K562 (cell line): Measurements from ENCODE around the gene VGLL2. TPM values are rescaled to one million over a fixed set of nuclear protein-coding genes. Genes with fewer than 3 reads are reported as not detected.

Experiments
- ATAC-seq: fragments of 200-7000 bp; cut with Tn5 transposase; 3 replicates; pipeline ENCODE4 v1.9.1; 2020; ENCODE audit warnings: moderate library complexity
- BruUV-seq: library from RNA; stranded (reverse); fragments of 400-500 nt; replicated peaks from 2 replicates; lab custom pipeline; 2021; lab: Mats Ljungman, UMichigan
- CTCF ChIA-PET: fragments of 300-600 bp; formaldehyde crosslinking; extraction: SDS; loops from one replicate; lab custom pipeline; 2021; ENCODE audit warnings: low intra/inter-chr PET ratio; lab: Yijun Ruan, JAX
- POLR2A ChIA-PET: fragments of 300-600, 350-650 bp; sonication (Branson Sonifier 250); formaldehyde crosslinking; extraction: SDS; loops from one replicate; lab custom pipeline; 2021; ENCODE audit warnings: antibody characterized with exemption, inconsistent platforms; lab: Yijun Ruan, JAX
- DNase-seq, 4 experiments: peaks; one replicate each; pipeline versions ENCODE4 v3.0.0 to v3.0.0-alpha.2; 2011 to 2018; ENCODE audit warnings: low spot score in 3 of 4, mixed read lengths in 3 of 4; ENCODE audit errors: extremely low read depth in 1 of 4
- FAIRE-seq: peaks from 2 replicates; lab custom pipeline; 2011; peaks lifted over from hg19 to GRCh38; lab: Jason Lieb, UNC
- H2AFZ ChIP-seq: 2 replicates; pipeline ENCODE4 v1.6.0; 2011; ENCODE audit warnings: low read depth, low read length, control low read depth, inconsistent platforms
- H3K27ac ChIP-seq: fragments of 200-600 bp; 3 replicates; pipeline ENCODE4 v1.8.0; 2011; ENCODE audit warnings: low read depth, mild to moderate bottlenecking, control low read depth, inconsistent platforms, low read length, moderate library complexity, mixed read lengths; ENCODE audit errors: extremely low read depth
- H3K27me3 ChIP-seq, 2 experiments: fragments of 300-600 bp in 1 of 2; 2 replicates in 1 of 2; 3 replicates in 1 of 2; pipeline versions ENCODE4 v1.6.0 to v1.8.0; 2011; ENCODE audit warnings: inconsistent platforms in 2 of 2, low read length in 2 of 2, mild to moderate bottlenecking in 1 of 2, mixed read lengths in 1 of 2, moderate library complexity in 1 of 2; ENCODE audit not compliant: control insufficient read depth in 2 of 2, insufficient read depth in 2 of 2
- H3K36me3 ChIP-seq: fragments of 300-600 bp; 3 replicates; pipeline ENCODE4 v1.8.0; 2011; ENCODE audit warnings: mild to moderate bottlenecking, low read length, inconsistent platforms; ENCODE audit not compliant: control insufficient read depth, insufficient read depth
- H3K4me1 ChIP-seq, 2 experiments: fragments of 200-600 bp in 1 of 2; replicated peaks in 1 of 2; 2 replicates in 1 of 2; 3 replicates in 1 of 2; pipeline versions ENCODE4 v1.5.1 to v1.8.0; 2011; ENCODE audit warnings: inconsistent platforms in 2 of 2, low read length in 2 of 2, mild to moderate bottlenecking in 1 of 2, mixed read lengths in 1 of 2, moderate library complexity in 1 of 2; ENCODE audit not compliant: control insufficient read depth in 2 of 2, insufficient read depth in 2 of 2
- H3K4me2 ChIP-seq: 2 replicates; pipeline ENCODE4 v1.6.1; 2011; ENCODE audit warnings: low read length, control low read depth, inconsistent platforms, mixed read lengths; ENCODE audit not compliant: insufficient read depth
- H3K4me3 ChIP-seq: fragments of 200-600 bp; sonication (generic), shearing (Covaris generic); 2 replicates; pipeline ENCODE4 v1.5.1; 2016; ENCODE audit warnings: control low read depth, inconsistent platforms
- H3K79me2 ChIP-seq: fragments of 200-600 bp; 3 replicates; pipeline ENCODE4 v1.8.0; 2011; ENCODE audit warnings: low read length, inconsistent platforms; ENCODE audit not compliant: control insufficient read depth, insufficient read depth
- H3K9ac ChIP-seq, 2 experiments: 2 replicates each; pipeline versions ENCODE4 v1.6.0 to v1.6.1; 2011; ENCODE audit warnings: low read depth in 2 of 2, low read length in 2 of 2, control low read depth in 1 of 2, inconsistent platforms in 1 of 2, mild to moderate bottlenecking in 1 of 2, mixed read lengths in 1 of 2; ENCODE audit not compliant: insufficient read depth in 1 of 2
- H3K9me1 ChIP-seq: one replicate; pipeline ENCODE4 v1.6.0; 2011; ENCODE audit warnings: inconsistent platforms, mild to moderate bottlenecking, low read length, moderate library complexity; ENCODE audit not compliant: control insufficient read depth, insufficient read depth
- H3K9me3 ChIP-seq: replicated peaks from 2 replicates; pipeline ENCODE4 v1.5.1; 2011; ENCODE audit warnings: low read depth, low read length, inconsistent platforms; ENCODE audit not compliant: control insufficient read depth, insufficient read depth
- H4K20me1 ChIP-seq: replicated peaks from 2 replicates; pipeline ENCODE4 v1.6.1; 2011; ENCODE audit warnings: low read length, inconsistent platforms, mixed read lengths; ENCODE audit not compliant: control insufficient read depth, insufficient read depth
- AFF4 ChIP-seq: sonication (generic); formaldehyde crosslinking; IDR thresholded peaks from 2 replicates; pipeline ENCODE4 v1.8.0; 2023; ENCODE audit warnings: mild to moderate bottlenecking, missing genetic modification reagents
- FOXM1 ChIP-seq, 2 experiments: fragments of 450-650 bp in 1 of 2; sonication (generic) in 1 of 2; formaldehyde crosslinking in 1 of 2; IDR thresholded peaks; 2 replicates each; pipeline versions ENCODE4 v1.6.1 to v1.9.0; 2017 to 2022; ENCODE audit warnings: low read depth in 2 of 2, mild to moderate bottlenecking in 2 of 2, missing genetic modification reagents in 1 of 2, moderate library complexity in 1 of 2
- FOXP4 ChIP-seq: sonication (generic); formaldehyde crosslinking; IDR thresholded peaks from 2 replicates; pipeline ENCODE4 v1.8.0; 2022; ENCODE audit warnings: mild to moderate bottlenecking, missing genetic modification reagents, borderline replicate concordance
- HNRNPLL ChIP-seq: fragments of 200-400 bp; formaldehyde crosslinking; IDR thresholded peaks from 2 replicates; pipeline ENCODE4 v1.6.1; 2017; ENCODE audit warnings: low read length, low read depth, mild to moderate bottlenecking; ENCODE audit not compliant: poor library complexity, severe bottlenecking
- KAT7 ChIP-seq: sonication (generic); formaldehyde crosslinking; IDR thresholded peaks from 2 replicates; pipeline ENCODE4 v1.8.0; 2022; ENCODE audit warnings: missing genetic modification reagents, mild to moderate bottlenecking, borderline replicate concordance
- RBM14 ChIP-seq: fragments of 200-400 bp; formaldehyde crosslinking; IDR thresholded peaks from 2 replicates; pipeline ENCODE4 v1.6.1; 2018; ENCODE audit warnings: low read depth, mild to moderate bottlenecking, low read length, moderate library complexity, borderline replicate concordance; ENCODE audit not compliant: insufficient read depth
- TFAP4 ChIP-seq: sonication (generic); formaldehyde crosslinking; IDR thresholded peaks from 2 replicates; pipeline ENCODE4 v1.8.0; 2022; ENCODE audit warnings: missing genetic modification reagents, mild to moderate bottlenecking, moderate library complexity, borderline replicate concordance
- ZBTB26 ChIP-seq: fragments of 450-650 bp; formaldehyde crosslinking; IDR thresholded peaks from 2 replicates; pipeline ENCODE4 v1.4.0; 2022; ENCODE audit warnings: missing genetic modification characterization
- ZKSCAN8 ChIP-seq: fragments of 200-800 bp; sonication (Bioruptor generic); IDR thresholded peaks from 2 replicates; pipeline ENCODE4 v1.6.1; 2016; ENCODE audit warnings: missing genetic modification characterization, missing compliant biosample characterization
- ZNF184 ChIP-seq: sonication (generic); formaldehyde crosslinking; IDR thresholded peaks from 2 replicates; pipeline ENCODE4 v1.5.0; 2020; ENCODE audit warnings: missing genetic modification reagents
- ZNF668 ChIP-seq: fragments of 250-450 bp; sonication (Bioruptor Pico); IDR thresholded peaks from 2 replicates; pipeline ENCODE4 v1.8.0; 2022; ENCODE audit warnings: mild to moderate bottlenecking, inconsistent platforms
- ZNF696 ChIP-seq: fragments of 250-450 bp; sonication (Bioruptor Pico); conservative IDR thresholded peaks from 2 replicates; pipeline ENCODE4 v1.4.0; 2020; ENCODE audit warnings: mild to moderate bottlenecking, moderate library complexity
- WGBS: fragments of 100-300 bp; shearing (Covaris generic); methylation state at CpG from one replicate; pipeline ENCODE4 v1.1.6; 2016; ENCODE audit warnings: low coverage, mixed read lengths; ENCODE audit not compliant: insufficient coverage; ENCODE audit errors: missing lambda C conversion rate; 5-methylcytosine and 5-hydroxymethylcytosine counted together
- in situ Hi-C: fragments of 300-500 bp; cut with MboI; formaldehyde crosslinking; loops from 4 replicates; pipeline ENCODE4 v1.15.0; 2018; ENCODE audit warnings: inconsistent platforms, mixed read lengths
- intact Hi-C: fragments of 100-400 bp; cut with micrococcal nuclease; formaldehyde crosslinking; loops from 2 replicates; pipeline ENCODE4 v1.14.2; 2022
- polyA plus RNA-seq, 8 experiments: library from polyadenylated mRNA; depleted of rRNA in 4 of 8; stranded (reverse) in 5 of 8; unstranded in 3 of 8; fragments of >200 nt; fragmentation: Nextera tagmentation in 2 of 8; fragmentation: Illumina TruSeq in 1 of 8; extraction: Ambion mirVana in 2 of 8; extraction: Trizol in 1 of 8; gene quantifications; 2 replicates each; pipeline versions ENCODE4 v1.2.1 to v1.2.3, GENCODE V29; 2011 to 2014; ENCODE audit warnings: inconsistent platforms in 1 of 8, missing spikeins in 1 of 8
- total RNA-seq, 7 experiments: library from RNA; depleted of rRNA in 6 of 7; stranded (reverse); fragments of >200 nt in 6 of 7; fragmentation: Illumina TruSeq in 2 of 7; extraction: Trizol in 2 of 7; gene quantifications; 2 replicates each; pipeline versions ENCODE4 v1.2.1 to v1.2.3, GENCODE V29; 2011 to 2021; ENCODE audit warnings: low replicate concordance in 1 of 7

Gene VGLL2
- total and polyA plus RNA-seq, 9 of the 15 experiments (the other 6 are each of a cell fraction or from before 2014, with no cell fraction given): not detected

- no peak for TF ChIP-seq TFAP4
These were observed 9.8 kb downstream of the VGLL2 start (continued) for GRCh38 chr6:117275205-117275604.

GRCh38 chr6:117275711-117276110 lies 10.4 kb downstream of the VGLL2 start:
- Histone ChIP-seq H3K4me1 (peaks cover 0 to 2% of the 10 kb centered on the region in 2 experiments; a peak in 1 of 5 replicates), H3K4me2 (no peak overlapping the region), H3K9me1 (no peaks in the 10 kb centered on the region), H3K79me2 (no peaks in the 10 kb centered on the region), H3K36me3 (no peaks in the 10 kb centered on the region), H3K27me3 (peaks cover 0 to 4% of the 10 kb centered on the region in 2 experiments; a peak in 1 of 5 replicates), H3K4me3 (no peak overlapping the region), H3K27ac (no peak overlapping the region), H3K9ac (no peak overlapping the region), H4K20me1 (no peaks in the 10 kb centered on the region), H2AFZ (no peak overlapping the region), H3K9me3 (no peaks in the 10 kb centered on the region)
- intact Hi-C loops: no loop called here
- FAIRE-seq (no peak), DNase-seq (no peak), ATAC-seq (no peak)
- ChIA-PET POLR2A (no interaction called here), CTCF (no interaction called here)
- BruUV-seq: no TSS peak
- in situ Hi-C loops: no loop called here
- TF ChIP-seq ZNF696 (CRISPR knock-in tag) (no peak), KAT7 (CRISPR knock-in tag) (no peak), FOXM1 (IDR thresholded peaks at IDR 0.05; ENCODE audit: low read depth) (no peak), FOXM1 (CRISPR knock-in tag; IDR thresholded peaks at IDR 0.05; ENCODE audit: low read depth) (no peak), ZNF184 (CRISPR knock-in tag) (no peak), ZKSCAN8 (CRISPR knock-in tag) (no peak), FOXP4 (CRISPR knock-in tag) (no peak), ZBTB26 (CRISPR knock-in tag) (no peak), HNRNPLL (no peak), ZNF668 (no peak), AFF4 (CRISPR knock-in tag) (no peak), RBM14 (no peak)
- 0% methylated on average over 2 of the region's 5 CpGs for WGBS
